COLO668 (cell line): ENCODE data around the gene PLGLB2.
"Not testable (repeated sequence)": the region's sequence is repeated elsewhere in the genome, so short reads cannot be mapped to it uniquely, and the experiment has no call there.

Source experiments
- DNase-seq: peaks from one replicate; lab custom pipeline; 2025; ENCODE audit not compliant: unreplicated experiment; lab: John Stamatoyannopoulos, UW

The PLGLB2 gene

GRCh38 chr2:87747791-87748190, at the start of gene PLGLB2:
PLGLB2 (plus strand) TSS chr2:87748087; CDS start chr2:87748154, 67 bp downstream.
- not testable (repeated sequence) for DNase-seq

GRCh38 chr2:87704572-87705323, 43.1 kb upstream of the PLGLB2 start:
- DNase-seq, result not testable (repeated sequence)

- DNase-seq, result not testable (repeated sequence)
Measured at GRCh38 chr2:87708368-87708767, 39.5 kb upstream of the PLGLB2 start.

- DNase-seq, result not testable (repeated sequence)
Measured at GRCh38 chr2:87727940-87728599, 19.8 kb upstream of the PLGLB2 start.

GRCh38 chr2:87740928-87741327, 7.0 kb upstream of the PLGLB2 start:
- DNase-seq, result not testable (repeated sequence)

GRCh38 chr2:87742393-87743108, 5.3 kb upstream of the PLGLB2 start:
- DNase-seq, result not testable (repeated sequence)

GRCh38 chr2:87743638-87744037, 4.2 kb upstream of the PLGLB2 start:
- DNase-seq, result not testable (repeated sequence)

GRCh38 chr2:87745353-87745951, 2.4 kb upstream of the PLGLB2 start:
- DNase-seq, result not testable (repeated sequence)

- DNase-seq, result not testable (repeated sequence)
Measured at GRCh38 chr2:87748524-87748923, 637 bp downstream of the PLGLB2 start.

GRCh38 chr2:87750560-87750959, 2.7 kb downstream of the PLGLB2 start:
- DNase-seq, result not testable (repeated sequence)

GRCh38 chr2:87754759-87755158, 6.9 kb downstream of the PLGLB2 start:
- not testable (repeated sequence) for DNase-seq
